SK-N-SH (cell line): ENCODE measurements around the gene KCNMB1.

Experiments
- ELF1 ChIP-seq: IDR thresholded peaks from 2 replicates; pipeline ENCODE4 v1.4.0; 2012
- JUND ChIP-seq: IDR thresholded peaks from 2 replicates; pipeline ENCODE4 v1.4.0; 2012
- MXI1 ChIP-seq: IDR thresholded peaks from 2 replicates; pipeline ENCODE4 v1.6.1; 2012; ENCODE audit warnings: mild to moderate bottlenecking, low read depth, low read length, improper control_type of control experiment
- POLR2AphosphoS5 ChIP-seq: IDR thresholded peaks from 2 replicates; pipeline ENCODE4 v1.6.1; 2012; ENCODE audit warnings: low read depth, low read length
- RAD21 ChIP-seq: IDR thresholded peaks from 2 replicates; pipeline ENCODE4 v1.6.1; 2012; ENCODE audit warnings: mild to moderate bottlenecking, low read length
- RCOR1 ChIP-seq: fragments of 150-350 bp; IDR thresholded peaks from 2 replicates; pipeline ENCODE4 v1.6.1; 2017; ENCODE audit warnings: antibody characterized with exemption, low read length
- RFX5 ChIP-seq: IDR thresholded peaks from 2 replicates; pipeline ENCODE4 v1.6.1; 2012; ENCODE audit warnings: mild to moderate bottlenecking, improper control_type of control experiment, low read length
- ZBTB33 ChIP-seq: IDR thresholded peaks from 2 replicates; pipeline ENCODE4 v1.4.0; 2012; ENCODE audit warnings: low read depth, borderline replicate concordance
- TF ChIP-seq, protein P1 (sequence below): IDR thresholded peaks from 2 replicates; pipeline ENCODE4 v1.4.0; 2012; ENCODE audit warnings: low read depth
- TF ChIP-seq, protein P2 (sequence below): fragments of 200-600 bp; sonication (generic); IDR thresholded peaks from 2 replicates; pipeline ENCODE4 v1.6.1; 2017; ENCODE audit warnings: antibody characterized with exemption, mild to moderate bottlenecking, moderate library complexity
- TF ChIP-seq, protein P3 (sequence below): fragments of 150-350 bp; IDR thresholded peaks from 2 replicates; pipeline ENCODE4 v1.6.1; 2017; ENCODE audit warnings: antibody characterized with exemption, low read length, low read depth, borderline replicate concordance
- TF ChIP-seq, protein P4 (sequence below): IDR thresholded peaks from 2 replicates; pipeline ENCODE4 v1.6.1; 2012; ENCODE audit warnings: mild to moderate bottlenecking, low read depth, low read length, moderate library complexity

DNA sequence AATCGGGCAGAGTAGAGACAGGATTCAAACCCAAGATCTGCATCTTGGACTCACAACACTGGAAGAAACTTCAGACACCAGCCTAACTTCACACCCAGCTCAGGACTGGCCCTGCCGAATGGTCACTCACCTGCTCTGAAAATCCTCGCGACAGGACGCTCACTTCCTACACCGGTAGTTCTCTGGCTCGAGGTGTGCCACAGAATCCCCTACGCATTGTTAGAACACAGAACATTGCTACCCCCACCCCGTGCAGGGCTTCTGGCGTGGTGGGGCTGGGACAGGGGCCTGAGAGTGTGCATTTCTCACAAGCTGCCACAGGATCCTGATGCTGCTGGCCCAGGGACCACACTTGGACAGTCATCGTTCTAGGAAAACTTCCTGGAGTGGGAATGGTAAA, 12.1 kb downstream of the KCNMB1 start:
- TF ChIP-seq, protein P1, sequence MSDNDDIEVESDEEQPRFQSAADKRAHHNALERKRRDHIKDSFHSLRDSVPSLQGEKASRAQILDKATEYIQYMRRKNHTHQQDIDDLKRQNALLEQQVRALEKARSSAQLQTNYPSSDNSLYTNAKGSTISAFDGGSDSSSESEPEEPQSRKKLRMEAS, result no peak
- TF ChIP-seq, protein P2, sequence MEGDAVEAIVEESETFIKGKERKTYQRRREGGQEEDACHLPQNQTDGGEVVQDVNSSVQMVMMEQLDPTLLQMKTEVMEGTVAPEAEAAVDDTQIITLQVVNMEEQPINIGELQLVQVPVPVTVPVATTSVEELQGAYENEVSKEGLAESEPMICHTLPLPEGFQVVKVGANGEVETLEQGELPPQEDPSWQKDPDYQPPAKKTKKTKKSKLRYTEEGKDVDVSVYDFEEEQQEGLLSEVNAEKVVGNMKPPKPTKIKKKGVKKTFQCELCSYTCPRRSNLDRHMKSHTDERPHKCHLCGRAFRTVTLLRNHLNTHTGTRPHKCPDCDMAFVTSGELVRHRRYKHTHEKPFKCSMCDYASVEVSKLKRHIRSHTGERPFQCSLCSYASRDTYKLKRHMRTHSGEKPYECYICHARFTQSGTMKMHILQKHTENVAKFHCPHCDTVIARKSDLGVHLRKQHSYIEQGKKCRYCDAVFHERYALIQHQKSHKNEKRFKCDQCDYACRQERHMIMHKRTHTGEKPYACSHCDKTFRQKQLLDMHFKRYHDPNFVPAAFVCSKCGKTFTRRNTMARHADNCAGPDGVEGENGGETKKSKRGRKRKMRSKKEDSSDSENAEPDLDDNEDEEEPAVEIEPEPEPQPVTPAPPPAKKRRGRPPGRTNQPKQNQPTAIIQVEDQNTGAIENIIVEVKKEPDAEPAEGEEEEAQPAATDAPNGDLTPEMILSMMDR, result no peak
- TF ChIP-seq RAD21 (no peak), POLR2AphosphoS5 (no peak), RCOR1 (no peak), MXI1 (no peak), ZBTB33 (no peak), RFX5 (no peak), JUND (no peak), ELF1 (no peak)
- TF ChIP-seq, protein P3, sequence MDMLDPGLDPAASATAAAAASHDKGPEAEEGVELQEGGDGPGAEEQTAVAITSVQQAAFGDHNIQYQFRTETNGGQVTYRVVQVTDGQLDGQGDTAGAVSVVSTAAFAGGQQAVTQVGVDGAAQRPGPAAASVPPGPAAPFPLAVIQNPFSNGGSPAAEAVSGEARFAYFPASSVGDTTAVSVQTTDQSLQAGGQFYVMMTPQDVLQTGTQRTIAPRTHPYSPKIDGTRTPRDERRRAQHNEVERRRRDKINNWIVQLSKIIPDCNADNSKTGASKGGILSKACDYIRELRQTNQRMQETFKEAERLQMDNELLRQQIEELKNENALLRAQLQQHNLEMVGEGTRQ, result no peak
- TF ChIP-seq, protein P4, sequence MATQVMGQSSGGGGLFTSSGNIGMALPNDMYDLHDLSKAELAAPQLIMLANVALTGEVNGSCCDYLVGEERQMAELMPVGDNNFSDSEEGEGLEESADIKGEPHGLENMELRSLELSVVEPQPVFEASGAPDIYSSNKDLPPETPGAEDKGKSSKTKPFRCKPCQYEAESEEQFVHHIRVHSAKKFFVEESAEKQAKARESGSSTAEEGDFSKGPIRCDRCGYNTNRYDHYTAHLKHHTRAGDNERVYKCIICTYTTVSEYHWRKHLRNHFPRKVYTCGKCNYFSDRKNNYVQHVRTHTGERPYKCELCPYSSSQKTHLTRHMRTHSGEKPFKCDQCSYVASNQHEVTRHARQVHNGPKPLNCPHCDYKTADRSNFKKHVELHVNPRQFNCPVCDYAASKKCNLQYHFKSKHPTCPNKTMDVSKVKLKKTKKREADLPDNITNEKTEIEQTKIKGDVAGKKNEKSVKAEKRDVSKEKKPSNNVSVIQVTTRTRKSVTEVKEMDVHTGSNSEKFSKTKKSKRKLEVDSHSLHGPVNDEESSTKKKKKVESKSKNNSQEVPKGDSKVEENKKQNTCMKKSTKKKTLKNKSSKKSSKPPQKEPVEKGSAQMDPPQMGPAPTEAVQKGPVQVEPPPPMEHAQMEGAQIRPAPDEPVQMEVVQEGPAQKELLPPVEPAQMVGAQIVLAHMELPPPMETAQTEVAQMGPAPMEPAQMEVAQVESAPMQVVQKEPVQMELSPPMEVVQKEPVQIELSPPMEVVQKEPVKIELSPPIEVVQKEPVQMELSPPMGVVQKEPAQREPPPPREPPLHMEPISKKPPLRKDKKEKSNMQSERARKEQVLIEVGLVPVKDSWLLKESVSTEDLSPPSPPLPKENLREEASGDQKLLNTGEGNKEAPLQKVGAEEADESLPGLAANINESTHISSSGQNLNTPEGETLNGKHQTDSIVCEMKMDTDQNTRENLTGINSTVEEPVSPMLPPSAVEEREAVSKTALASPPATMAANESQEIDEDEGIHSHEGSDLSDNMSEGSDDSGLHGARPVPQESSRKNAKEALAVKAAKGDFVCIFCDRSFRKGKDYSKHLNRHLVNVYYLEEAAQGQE, result no peak
